Colonic mucosa (tissue), 4 donors: ENCODE results near the gene EMILIN2. TPM values are rescaled to one million over a fixed set of nuclear protein-coding genes. Genes with fewer than 3 reads are reported as not detected.

Experiments
- DNase-seq: peaks from one replicate; pipeline ENCODE4 v3.0.0-alpha.2; 2020
- H3K27ac ChIP-seq: fragments of 200-600 bp; one replicate; pipeline ENCODE4 v1.8.0; 2021
- H3K27me3 ChIP-seq: fragments of 200-600 bp; one replicate; pipeline ENCODE4 v1.8.0; 2021
- H3K36me3 ChIP-seq: fragments of 200-600 bp; one replicate; pipeline ENCODE4 v1.8.0; 2021
- H3K4me1 ChIP-seq: fragments of 200-600 bp; one replicate; pipeline ENCODE4 v1.8.0; 2021; ENCODE audit warnings: mild to moderate bottlenecking
- H3K4me3 ChIP-seq: fragments of 200-600 bp; one replicate; pipeline ENCODE4 v1.8.0; 2021
- H3K9ac ChIP-seq, 2 donors: one replicate each; pipeline ENCODE4 v1.7.0; 2013; ENCODE audit warnings: control low read depth in 2 of 2, low read depth in 2 of 2, low read length in 2 of 2
- H3K9me3 ChIP-seq: fragments of 200-600 bp; one replicate; pipeline ENCODE4 v1.8.0; 2021
- intact Hi-C: fragments of 100-400 bp; cut with DNase I; formaldehyde crosslinking; loops from one replicate; pipeline ENCODE4 v1.14.1; 2022
- total RNA-seq, 2 donors: library from RNA; stranded (reverse); fragmentation: NEBNext Ultra II Directional in 1 of 2; extraction: Animal tissue kit (Norgen Biotek cat#: 25700) in 1 of 2; gene quantifications; one replicate each; pipeline ENCODE4 v1.2.1, GENCODE V29; 2021
- TF ChIP-seq, protein P1 (sequence below): fragments of 200-600 bp; IDR thresholded peaks from one replicate; pipeline ENCODE4 v1.8.0; 2022; ENCODE audit warnings: antibody characterized with exemption, mild to moderate bottlenecking
- donor health status: healthy.
- donor health status: DM: no; HTN: no; CAD: no.
- donor health status: DM: no; HTN: no; CAD: no.

The EMILIN2 gene
- total RNA-seq, 2 donors from 2014 or later, result 17.0 to 23.2 TPM

DNA sequence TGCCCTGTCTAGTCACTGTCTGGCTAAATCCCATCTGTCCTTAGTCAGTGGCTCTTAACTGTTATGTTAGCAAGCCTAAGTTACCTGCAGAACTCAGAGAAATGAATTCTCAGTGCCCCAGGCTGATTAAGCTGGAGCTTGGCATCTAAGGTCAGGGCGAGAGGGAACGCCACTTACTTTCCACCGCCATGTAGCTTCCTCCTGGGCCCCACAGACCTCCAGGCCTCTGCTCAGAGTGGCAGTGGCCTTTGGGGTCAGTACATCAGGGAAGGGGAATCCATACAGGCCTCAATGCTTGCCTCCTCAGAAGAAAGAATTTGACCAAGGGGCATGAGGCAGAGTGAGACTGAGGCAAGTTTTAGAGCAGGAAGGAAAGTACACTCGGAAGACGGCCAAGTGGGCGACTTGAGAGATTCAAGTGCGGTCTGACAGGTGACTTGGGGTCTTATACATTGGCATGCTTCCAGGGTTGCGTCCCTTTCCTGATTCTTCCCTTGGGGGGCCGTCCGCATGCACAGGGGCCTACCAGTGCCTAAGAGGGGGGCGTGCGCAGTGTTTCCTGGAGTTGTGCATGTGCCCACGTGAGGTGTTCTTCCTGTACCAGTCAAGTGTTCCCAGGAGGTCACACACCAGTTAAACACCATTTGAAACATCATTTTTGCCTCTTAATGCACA, 64.1 kb downstream of the EMILIN2 start:
- H3K9ac ChIP-seq, result no peak overlapping the region
- H3K27me3 ChIP-seq, result no peaks in the 10 kb centered on the region
- no peak for DNase-seq
- no peaks in the 10 kb centered on the region for H3K9me3 ChIP-seq
- no peaks in the 10 kb centered on the region for H3K4me1 ChIP-seq
- TF ChIP-seq, protein P1, sequence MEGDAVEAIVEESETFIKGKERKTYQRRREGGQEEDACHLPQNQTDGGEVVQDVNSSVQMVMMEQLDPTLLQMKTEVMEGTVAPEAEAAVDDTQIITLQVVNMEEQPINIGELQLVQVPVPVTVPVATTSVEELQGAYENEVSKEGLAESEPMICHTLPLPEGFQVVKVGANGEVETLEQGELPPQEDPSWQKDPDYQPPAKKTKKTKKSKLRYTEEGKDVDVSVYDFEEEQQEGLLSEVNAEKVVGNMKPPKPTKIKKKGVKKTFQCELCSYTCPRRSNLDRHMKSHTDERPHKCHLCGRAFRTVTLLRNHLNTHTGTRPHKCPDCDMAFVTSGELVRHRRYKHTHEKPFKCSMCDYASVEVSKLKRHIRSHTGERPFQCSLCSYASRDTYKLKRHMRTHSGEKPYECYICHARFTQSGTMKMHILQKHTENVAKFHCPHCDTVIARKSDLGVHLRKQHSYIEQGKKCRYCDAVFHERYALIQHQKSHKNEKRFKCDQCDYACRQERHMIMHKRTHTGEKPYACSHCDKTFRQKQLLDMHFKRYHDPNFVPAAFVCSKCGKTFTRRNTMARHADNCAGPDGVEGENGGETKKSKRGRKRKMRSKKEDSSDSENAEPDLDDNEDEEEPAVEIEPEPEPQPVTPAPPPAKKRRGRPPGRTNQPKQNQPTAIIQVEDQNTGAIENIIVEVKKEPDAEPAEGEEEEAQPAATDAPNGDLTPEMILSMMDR, result no peak
- H3K4me3 ChIP-seq, result no peak overlapping the region
- no peak overlapping the region for H3K27ac ChIP-seq
- intact Hi-C loops, result no loop called here
- H3K36me3 ChIP-seq, result no peaks in the 10 kb centered on the region

GRCh38 chr18:2911533-2911932, 64.7 kb downstream of the EMILIN2 start:
- H3K9me3 ChIP-seq, result no peaks in the 10 kb centered on the region
- H3K4me3 ChIP-seq, result no peak overlapping the region
- intact Hi-C loops, result no loop called here
- TF ChIP-seq, protein P1, result no peak
- no peaks in the 10 kb centered on the region for H3K4me1 ChIP-seq
- no peaks in the 10 kb centered on the region for H3K36me3 ChIP-seq
- no peaks in the 10 kb centered on the region for H3K27me3 ChIP-seq
- no peak for DNase-seq
- no peak overlapping the region for H3K27ac ChIP-seq
- H3K9ac ChIP-seq, result no peak overlapping the region

- Histone ChIP-seq H3K27ac (no peak overlapping the region), H3K9me3 (no peaks in the 10 kb centered on the region), H3K9ac (no peak overlapping the region), H3K27me3 (no peaks in the 10 kb centered on the region), H3K4me1 (no peaks in the 10 kb centered on the region), H3K4me3 (no peak overlapping the region), H3K36me3 (no peaks in the 10 kb centered on the region)
- intact Hi-C loops, result no loop called here
- TF ChIP-seq, protein P1, result no peak
- no peak for DNase-seq
Observed at GRCh38 chr18:2912357-2913299, 65.8 kb downstream of the EMILIN2 start.

DNA sequence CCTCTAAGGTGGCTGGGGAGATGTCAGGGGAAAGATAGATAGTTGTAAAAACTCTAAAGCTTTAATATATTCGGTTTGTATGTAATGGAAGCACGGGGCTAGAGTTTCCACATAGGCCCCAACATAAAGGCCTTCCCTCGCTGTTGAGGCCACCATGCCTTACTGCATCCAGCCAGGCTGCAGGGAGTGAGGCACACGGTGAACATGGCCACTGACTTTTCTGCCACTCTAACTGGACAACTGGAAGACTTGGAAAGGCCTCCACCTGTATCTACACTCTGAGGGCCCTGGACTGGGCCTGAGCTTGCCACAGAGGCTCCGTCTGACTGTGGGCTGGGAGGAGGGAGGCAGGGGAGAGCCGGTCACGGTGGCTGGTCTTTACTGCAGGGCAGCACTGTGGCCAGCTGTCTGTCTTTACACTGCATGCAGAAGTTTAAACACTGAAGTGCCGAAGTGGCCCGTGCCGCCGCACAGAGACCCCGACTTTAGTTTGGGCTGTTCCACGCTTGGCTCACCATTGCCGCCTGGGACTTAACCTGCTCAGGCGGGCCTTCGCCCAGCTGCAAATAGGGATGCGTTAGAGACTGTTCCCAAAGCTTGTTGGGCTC, 66.7 kb downstream of the EMILIN2 start:
- no peaks in the 10 kb centered on the region for H3K4me1 ChIP-seq
- no peak overlapping the region for H3K4me3 ChIP-seq
- no peaks in the 10 kb centered on the region for H3K9me3 ChIP-seq
- TF ChIP-seq, protein P1, result no peak
- H3K27ac ChIP-seq, result no peak overlapping the region
- DNase-seq, result no peak
- no peaks in the 10 kb centered on the region for H3K27me3 ChIP-seq
- H3K9ac ChIP-seq, result no peak overlapping the region
- H3K36me3 ChIP-seq, result no peaks in the 10 kb centered on the region
- intact Hi-C loops, result no loop called here

DNA sequence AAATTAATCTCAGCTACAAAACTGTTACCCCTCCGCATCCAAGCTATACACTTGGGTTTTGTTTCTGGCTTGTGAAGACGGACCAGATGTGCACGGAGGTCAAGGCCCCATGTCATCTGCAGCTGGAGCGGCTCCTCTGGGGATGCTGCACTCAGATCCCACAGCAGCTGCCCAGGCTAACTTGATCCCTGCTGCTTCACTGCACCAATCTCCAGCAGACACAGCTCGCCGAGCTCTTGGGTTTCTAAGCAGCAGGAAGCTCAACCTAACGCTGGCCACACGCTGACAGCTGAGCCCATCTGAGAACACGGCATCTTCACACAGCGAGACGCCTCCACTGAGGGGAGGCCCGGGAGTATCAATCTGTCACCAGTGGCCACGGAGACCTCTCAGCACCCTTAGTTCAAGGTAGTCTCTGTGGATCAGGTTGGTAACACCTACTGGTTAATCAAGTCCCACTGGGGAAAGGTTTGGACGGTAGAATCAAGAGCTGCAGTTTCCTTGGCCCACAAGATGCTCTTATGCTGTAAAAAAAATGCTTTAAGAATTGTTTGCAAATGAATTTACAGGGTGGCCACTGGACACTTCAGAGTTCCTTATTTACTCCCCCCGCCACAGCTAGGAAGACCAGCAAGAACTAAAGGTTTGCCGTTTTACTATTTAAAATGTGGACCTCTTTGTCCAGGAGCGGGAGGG, 67.5 kb downstream of the EMILIN2 start:
- H3K36me3 ChIP-seq, result no peaks in the 10 kb centered on the region
- TF ChIP-seq, protein P1, result no peak
- intact Hi-C loops, result no loop called here
- no peaks in the 10 kb centered on the region for H3K9me3 ChIP-seq
- no peaks in the 10 kb centered on the region for H3K4me1 ChIP-seq
- H3K4me3 ChIP-seq, result no peak overlapping the region
- H3K9ac ChIP-seq, result no peak overlapping the region
- H3K27me3 ChIP-seq, result no peaks in the 10 kb centered on the region
- DNase-seq, result no peak
- no peak overlapping the region for H3K27ac ChIP-seq
